Stimulated activated CD8-positive, alpha-beta memory T cell treated with anti-CD3 and anti-CD28 coated beads, Interleukin-7, amount 100 ng/mL, for 48 hours (primary cell): ENCODE data around the gene SIAE.
A peak's percentile ranks its signal among the peaks of the same experiment; 100 is the strongest.
"Not testable (repeated sequence)": the region's sequence is repeated elsewhere in the genome, so short reads cannot be mapped to it uniquely, and the experiment has no call there.

Experiments used
- DNase-seq, 2 donors: peaks; one replicate each; pipeline ENCODE4 v3.0.0-alpha.2; 2020; ENCODE audit warnings: low read depth in 1 of 2; ENCODE audit errors: extremely low read depth in 1 of 2

SIAE gene

DNA sequence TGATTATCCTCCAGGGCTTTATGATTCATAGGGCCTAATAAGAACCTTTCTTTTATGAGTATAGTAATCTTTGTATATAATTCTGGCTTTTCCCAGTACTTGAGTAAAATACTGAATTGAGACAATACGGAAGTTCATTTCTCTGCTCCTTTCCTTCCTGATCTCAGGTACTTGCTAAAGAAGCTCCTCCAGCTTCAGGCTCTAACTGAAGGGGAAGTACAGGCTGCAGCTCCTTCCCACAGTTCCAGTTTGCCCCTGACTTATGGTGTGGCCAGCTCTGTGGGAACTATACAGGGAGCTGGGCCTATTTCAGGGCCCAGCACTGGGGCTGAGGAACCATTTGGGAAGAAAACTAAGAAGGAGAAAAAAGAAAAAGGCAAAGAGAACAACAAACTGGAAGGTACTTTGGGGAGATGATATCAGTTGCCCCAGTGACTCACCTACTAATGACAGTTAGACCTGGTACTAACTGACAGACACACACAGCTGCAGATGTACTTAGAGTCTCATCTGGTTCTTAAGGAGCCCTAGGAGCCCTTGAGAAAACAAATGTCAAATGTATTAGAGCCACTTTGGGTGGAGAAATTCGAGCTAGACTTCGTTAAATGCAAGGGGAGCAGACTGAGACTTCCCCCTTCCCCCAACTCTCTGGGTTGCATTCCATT lies 47.9 kb downstream of the SIAE start:
- DNase-seq: no peak

DNA sequence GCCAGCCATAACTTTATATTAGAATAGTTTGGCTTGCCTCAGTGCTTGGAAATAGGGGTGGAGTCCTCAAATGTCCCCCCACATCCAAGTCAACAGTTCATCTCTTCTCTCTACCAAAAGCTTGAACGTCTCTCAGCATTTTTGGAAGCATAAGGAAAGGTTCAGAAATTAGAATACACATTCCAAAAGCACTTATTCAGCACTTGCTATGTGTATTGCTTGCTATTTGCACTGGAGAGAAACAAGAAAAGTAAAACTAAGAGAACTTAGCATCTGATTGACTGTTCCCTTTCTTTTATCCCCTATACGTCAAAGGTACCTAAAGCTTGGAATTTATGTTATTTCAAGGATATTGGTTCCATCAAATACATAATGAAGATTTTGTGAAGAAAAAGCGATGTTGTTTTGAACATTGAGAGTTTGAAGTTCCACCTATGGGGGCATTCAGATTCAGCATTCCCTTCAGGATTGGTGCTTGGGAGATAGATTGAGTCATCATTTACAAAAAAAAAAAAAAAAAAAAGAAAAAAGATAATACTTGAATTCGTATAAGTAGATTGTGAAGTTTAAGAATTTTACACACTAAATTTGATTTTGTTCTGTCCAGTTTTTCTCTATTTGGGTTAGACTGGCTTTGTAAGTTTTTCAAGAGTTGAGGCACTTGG lies 49.5 kb downstream of the SIAE start:
- DNase-seq: no peak

DNA sequence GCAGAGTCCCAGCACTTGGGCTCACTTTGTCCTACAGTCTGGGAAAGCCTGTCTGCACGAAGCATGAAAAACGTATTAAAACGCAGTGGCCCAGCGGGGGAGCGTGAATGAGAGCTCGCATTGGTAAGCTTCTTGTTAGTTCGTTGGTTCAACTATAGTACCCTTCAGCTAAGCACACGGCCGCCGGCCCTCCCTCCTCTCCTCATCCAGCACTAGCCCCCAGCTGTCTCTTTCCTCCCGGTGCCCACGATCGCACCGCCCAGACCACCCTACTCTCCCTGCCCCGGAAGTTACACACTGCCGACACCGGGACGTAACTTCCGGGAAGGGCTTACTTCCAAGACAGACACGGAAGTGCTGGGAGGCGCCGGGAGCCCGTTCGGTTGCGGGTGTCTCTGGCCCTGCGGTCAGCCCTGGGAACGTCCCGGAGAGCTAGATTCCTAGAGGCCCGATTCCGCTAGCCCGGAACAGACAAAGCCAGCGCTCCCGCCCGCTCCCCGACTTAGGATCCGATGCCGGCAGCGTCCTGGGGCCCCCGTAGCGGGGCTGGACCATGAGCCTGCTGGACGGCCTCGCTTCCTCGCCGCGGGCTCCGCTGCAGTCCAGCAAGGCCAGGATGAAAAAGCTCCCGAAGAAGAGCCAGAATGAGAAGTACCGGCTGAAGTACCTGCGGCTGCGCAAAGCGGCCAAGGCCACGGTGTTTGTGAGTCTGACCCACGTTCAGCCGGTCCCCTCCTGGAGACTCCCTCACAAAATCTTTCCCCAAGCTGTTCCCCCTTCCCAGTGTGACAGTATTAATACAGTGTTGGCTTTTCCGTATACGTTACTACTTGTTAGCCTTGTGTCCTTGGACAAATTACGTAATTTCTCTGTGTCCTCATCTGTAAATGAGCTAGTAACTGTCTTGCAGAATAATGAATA lies 50.7 kb downstream of the SIAE start, which contains the start of gene TBRG1:
TBRG1 (plus strand) TSS at position 334 of the 921 bp plus-strand sequence; CDS start at position 554, 220 bp downstream.
- DNase-seq: peak; percentile 69 to 76

DNA sequence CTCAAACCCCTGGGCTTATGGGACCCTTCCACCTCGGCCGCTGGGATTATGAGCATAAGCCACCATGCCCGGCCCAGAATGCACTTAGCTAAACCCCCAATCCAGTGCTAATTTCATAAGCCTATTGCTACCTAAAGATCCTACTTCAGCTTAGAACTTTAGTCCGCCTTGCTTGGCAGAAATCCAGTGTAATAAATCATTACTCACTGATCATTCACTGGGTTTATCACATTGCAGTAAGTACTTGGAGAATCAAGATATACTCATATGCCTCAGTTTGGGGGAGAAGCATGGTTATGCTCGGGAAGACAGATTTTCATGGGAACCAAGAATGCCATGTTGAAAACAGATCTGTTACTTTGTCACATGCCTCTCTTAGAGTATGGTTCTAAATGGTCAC lies 54.7 kb downstream of the SIAE start:
- no peak for DNase-seq

DNA sequence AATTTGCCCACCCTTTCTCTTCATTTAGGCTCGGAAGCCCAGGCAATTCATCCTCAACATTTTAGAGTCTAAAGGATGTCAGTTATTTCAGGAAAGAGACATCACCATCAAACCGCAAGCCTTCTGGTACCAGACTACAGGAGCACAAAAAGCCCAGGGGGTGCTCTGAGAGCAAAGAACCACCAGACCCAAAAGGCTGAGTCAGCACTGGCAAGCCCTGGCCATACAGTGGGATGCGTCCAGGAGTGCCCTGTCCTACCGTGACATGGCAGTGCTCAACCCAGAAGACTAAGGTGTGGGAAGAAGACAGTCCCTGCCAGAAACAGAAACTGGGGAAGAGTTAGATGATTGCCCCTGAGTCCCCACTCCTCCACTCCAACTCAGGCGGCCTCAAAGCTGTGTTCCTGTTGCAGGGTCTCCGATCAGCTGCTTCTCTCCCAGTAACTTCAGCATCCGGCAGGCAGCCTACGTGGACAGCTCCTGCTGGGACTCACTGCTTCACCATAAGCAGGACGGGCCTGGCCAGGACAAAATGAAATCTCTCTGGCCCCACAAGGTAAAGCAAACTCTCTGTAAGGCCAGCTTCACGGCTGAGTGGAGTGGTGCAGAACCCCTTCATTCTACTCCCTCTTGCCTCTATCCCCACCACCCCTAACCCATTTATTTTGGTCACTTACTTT lies 60.8 kb downstream of the SIAE start:
- DNase-seq: no peak

DNA sequence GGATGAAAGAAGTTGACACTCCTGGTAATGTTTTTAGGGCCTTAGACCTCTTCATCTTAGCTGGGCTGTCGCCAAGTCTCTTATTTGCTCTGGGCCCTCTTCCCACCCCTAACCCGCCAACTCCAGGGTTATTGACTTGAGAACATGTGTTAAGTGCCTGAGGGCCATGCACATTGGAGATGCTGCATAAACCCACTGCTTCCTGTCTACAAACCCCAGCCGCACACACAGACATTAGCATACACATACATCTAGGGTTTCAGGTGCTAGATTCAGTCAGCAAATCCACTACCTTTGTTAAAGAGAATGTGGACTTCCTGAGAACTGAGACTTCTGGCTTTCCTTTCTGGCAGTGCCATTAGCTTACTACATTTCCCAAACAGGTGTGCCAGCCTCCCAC lies 61.5 kb downstream of the SIAE start:
- DNase-seq: no peak

DNA sequence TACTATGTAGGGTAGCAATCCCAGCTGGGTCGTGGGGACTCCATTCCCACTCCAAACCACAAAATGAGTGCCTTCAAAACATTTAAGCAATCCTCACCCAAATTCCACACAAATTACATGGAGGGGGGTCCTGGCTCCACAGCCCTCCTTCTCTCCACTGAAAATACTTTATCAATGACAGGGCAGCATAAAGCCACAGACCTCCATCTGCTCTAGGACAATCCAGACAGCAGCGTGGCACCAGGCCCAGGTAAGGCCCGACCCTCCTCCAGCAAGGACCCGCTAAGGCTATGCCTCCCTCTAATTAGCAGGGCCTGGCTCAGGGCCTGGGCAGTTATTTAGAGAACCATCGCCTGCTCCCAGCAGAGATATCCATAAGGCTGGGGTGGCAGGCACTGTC lies 62.5 kb downstream of the SIAE start, which contains the start of gene PANX3:
PANX3 (plus strand) TSS at position 365 of the 400 bp plus-strand sequence. CDS start 129 bp downstream, outside the sequence.
- no peak for DNase-seq

DNA sequence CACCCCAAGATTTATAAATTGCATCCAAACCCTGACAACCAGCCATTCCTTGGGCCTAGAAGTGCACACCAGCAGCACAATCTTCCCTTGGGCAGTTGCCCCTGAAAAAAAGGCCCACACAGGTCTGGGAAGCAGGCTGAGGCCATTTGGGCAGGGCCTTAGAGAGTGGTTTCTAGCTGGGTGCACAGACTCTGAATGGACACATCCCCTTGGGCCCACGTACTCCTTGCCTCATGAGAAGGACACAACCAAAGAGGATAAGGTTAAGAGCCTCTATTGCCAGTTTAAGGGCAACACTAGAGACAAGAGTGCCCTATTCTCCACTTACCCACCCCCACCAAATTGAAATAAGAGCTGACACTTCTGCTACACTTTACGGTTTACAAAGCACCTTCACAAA lies 63.2 kb downstream of the SIAE start:
- DNase-seq: no peak

DNA sequence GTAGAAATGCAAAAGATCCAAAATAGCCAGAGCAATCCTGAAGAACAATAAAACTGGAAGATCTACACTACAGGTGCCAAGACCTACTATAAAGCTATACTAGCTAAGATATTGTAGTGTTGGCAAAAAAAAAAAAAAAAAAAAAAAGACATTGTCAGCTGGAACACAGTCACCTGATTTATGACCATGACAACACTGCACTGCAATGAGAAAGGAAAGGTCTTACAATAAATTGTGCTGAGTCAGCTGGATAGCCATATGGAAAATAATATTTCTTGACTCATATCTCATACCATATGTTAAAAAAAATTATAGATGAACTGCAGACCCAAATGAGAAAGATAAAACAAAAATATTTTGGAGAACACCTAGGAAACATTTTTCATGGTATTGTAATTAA lies 65.4 kb downstream of the SIAE start:
- no peak for DNase-seq

DNA sequence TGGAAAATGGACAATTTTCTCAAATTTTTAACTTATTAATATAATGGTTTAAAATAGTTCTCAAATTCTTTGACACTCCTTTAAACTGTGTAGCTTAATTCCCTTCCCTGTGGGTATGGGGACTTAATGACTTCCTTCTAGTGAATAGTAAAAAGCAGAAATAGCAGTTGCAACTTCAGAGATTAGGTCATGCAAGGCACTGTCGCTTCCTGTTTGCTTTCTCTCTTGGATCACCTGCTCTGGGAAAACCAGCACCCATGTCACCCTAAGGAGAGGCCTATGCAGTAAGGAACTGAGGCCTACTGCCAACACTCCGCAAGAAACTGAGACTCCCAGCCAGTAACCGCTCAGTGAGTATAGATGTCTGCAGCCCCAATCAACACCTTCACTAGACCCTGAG lies 67.8 kb downstream of the SIAE start:
- DNase-seq: no peak

DNA sequence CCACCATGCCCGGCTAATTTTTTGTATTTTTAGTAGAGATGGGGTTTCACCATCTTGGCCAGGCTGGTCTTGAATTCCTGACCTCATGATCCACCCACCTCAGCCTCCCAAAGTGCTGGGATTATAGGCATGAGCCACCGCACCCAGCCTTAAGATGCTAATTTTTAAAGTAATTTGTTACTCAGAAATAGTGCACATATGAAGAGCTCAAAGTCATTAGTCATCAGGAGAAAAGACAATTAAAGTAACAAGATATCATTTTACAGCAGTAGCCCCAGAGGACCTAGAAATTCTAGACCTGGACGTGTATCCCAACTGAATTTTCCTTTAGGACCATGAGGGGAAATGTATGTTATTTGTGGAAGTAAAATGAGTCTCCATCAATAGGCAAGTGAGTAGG lies 70.8 kb downstream of the SIAE start:
- DNase-seq: not testable (repeated sequence)

DNA sequence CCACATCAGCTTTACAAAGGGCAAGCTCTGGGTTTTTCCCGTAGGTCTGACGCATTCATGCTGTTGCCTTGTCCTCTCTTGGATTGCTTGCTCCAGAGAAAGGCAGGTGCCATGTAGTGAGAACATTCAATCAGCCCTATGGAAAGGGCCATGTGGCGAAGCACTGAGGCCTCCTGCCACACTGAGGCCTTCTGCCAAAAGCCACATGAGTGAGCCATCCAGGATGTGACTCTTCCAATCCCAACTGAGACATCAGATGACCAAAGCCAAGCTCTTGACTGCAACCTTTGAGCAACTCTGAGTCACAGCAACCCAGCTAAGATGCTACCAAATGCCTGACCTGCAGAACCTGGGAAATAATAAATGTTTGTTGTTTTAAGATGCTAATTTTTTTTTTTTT lies 71.3 kb downstream of the SIAE start:
- no peak for DNase-seq

DNA sequence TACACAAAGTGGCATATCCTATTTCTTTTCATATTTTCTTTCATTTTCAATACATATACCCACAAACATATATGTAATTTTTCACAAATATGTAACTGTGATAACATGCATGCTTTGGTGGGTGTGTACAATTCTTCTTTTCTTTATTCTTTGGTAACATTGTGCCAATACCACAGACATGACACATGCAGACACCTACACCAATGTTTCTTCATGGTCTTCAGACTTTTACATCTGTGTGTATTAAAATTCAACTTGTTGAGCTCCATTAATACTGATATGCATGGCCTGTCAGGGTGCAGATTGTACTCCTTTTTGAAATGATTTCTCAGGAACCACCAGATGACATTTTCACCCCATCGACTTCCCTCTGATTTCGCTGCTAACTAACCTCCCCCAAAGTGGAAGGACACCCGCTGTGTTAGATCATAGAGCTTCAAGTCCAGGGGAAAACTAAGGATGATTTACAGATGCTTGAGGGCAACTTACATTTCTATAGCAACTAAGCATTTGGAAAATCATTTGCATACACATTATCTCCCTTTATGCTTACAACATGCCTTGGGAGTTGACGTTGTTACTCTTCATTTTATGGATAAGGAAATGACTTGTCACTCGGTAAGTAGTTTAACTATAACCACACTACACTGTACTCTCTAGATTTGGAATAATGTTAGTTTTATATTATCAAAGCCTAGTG lies 72.8 kb downstream of the SIAE start:
- DNase-seq: no peak

DNA sequence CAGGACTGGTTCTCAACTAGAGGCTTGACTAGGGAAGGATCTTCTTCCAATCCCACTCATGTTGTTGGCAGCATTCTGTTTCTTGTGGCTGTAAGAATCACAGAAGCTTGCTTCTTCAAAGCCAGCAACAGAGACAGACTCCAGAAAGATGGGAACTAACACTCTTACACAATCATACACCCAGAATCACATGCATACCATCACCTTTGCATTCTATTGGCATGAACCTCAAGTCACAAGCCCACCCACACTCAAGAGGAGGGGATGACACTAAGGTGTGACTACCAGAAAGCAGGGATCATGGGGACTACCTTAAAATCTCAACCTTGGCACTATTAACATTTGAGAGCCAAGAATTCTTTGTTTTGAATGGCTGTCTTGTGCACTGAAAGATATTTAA lies 75.9 kb downstream of the SIAE start:
- no peak for DNase-seq

DNA sequence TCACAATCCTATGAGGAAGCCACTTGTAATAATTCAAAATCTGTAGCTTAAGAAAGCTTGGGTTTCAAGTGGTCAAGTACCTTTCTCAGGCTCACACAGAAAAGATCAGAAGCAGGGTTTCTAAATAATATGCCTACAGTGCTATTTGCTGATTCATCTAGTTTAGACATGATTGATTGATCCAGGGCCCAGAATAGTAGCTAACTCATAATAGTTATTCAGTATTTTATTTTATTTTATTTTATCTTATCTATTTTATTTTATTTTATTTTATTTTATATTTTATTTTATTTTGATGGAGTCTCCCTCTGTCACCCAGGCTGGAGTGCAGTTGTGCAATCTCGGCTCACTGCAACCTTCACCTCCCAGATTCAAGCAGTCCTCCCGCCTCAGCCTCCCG lies 78.2 kb downstream of the SIAE start:
- DNase-seq: no peak

DNA sequence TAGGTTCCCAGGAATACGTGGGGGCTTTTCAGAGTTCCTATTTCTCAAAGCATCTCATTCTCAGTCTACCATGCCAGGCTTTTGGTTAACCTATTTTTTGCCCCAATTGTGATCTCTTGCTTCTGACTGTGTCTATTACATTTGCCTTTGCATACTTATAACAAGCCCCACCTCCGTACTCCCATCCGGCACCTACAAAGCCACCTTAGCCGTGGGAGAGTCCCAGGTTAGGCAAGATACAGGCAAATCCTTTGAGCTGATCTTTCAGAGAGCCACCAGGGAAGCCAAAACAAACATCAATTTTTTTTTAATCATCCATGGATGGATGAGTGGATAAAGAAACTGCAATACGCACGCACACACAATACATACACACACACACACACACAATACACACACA lies 80.9 kb downstream of the SIAE start:
- DNase-seq: no peak

DNA sequence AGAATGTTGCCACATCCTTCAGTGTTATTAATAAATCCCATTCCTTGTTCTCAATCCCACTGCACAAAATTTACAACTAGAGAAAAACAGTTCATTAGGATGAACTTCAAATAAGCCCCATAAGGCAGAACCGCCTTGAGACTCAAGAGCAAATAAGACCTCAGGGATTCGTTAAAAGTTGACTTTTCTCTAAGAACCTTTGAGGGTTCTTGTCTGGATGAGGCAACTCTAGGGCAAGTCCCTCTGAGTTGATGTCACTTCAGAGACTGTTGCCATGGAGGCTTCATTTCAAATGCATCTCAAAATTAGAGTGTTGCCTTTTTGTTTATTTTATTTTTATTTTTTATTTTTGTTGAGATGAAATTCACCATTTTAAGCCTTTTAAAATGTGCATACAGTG lies 82.1 kb downstream of the SIAE start:
- DNase-seq: no peak

DNA sequence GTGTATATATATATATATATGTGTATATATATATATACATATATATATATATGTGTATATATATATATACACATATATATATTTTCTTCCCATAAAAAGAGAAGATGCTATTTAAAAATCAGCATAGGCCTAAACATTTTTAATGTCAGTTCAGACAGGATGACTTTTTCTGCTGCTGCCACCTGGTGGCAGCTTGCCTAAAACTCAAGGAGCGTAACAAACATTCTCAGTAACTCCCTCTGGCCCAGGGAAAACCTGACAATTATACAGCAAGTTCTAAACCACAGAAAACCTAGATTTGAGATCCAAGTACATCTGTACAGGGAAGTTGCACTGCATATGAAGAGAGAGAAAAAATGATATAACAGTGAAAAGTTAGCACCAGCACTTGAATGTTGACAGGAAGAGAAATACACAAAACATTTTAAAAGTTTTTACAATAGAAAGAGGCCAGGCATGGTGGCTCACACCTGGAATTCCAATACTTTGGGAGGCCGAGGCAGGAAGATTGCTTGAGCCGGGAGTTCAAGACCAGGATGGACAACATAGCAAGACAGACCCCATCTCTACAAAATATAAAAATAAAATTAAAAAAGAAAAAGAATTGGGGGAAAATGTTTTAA lies 87.2 kb downstream of the SIAE start:
- DNase-seq: no peak

DNA sequence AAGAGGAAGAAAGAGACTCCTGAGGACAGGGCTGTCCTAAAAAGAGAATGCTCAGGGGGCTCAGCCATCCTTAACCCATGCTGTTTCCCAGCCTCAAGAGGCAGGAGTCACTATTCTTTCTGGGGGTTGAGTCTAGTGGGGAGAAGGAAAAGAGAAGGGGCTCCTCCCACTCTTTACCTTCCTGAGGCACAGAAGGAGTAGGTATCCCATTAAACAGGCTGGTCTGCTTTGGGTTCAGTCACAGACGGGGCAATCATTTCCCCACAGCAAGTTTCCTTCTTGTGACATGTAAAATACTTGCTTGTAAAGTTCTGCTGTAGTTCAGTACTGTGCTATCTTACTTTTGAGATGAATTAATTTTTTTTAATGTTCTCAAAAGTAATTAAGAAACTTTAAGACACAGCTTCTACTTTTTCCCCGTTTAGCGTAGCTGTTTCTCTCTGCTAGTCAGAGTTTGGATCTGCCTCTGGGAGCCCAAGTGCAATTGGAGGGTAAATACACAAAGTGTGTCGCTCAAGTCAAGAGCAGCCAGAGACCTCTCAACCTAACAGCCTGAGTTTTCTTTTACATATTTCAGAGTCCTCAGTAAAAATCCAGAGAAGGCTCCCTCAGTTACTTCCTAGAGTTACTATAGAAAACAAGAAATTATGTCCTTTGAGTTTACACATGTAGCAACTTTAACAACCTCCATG lies 88.7 kb downstream of the SIAE start:
- DNase-seq: no peak
